H9 (cell line): ENCODE measurements around the gene TADA1. TPM values are rescaled to one million over a fixed set of nuclear protein-coding genes. Genes with fewer than 3 reads are reported as not detected.
A peak's percentile ranks its signal among the peaks of the same experiment; 100 is the strongest.

Experiments used
- DNase-seq: peaks from one replicate; pipeline ENCODE4 v3.0.0-alpha.2; 2017
- H2AFZ ChIP-seq: one replicate; pipeline ENCODE4 v1.6.1; 2013; ENCODE audit warnings: mild to moderate bottlenecking, low read length, control low read depth, moderate library complexity
- H2AK5ac ChIP-seq: 2 replicates; pipeline ENCODE4 v1.6.1; 2013; ENCODE audit warnings: low read length, control low read depth, mixed read lengths; ENCODE audit not compliant: insufficient read length
- H2BK120ac ChIP-seq: one replicate; pipeline ENCODE4 v1.6.1; 2013; ENCODE audit warnings: low read depth, mild to moderate bottlenecking, low read length, control low read depth, inconsistent platforms; ENCODE audit not compliant: poor library complexity, severe bottlenecking
- H2BK12ac ChIP-seq: 2 replicates; pipeline ENCODE4 v1.6.1; 2013; ENCODE audit warnings: low read length, control low read depth, mixed read lengths, low read depth; ENCODE audit not compliant: insufficient read length
- H2BK15ac ChIP-seq: 2 replicates; pipeline ENCODE4 v1.6.1; 2013; ENCODE audit warnings: low read depth, low read length, control low read depth
- H2BK20ac ChIP-seq: one replicate; pipeline ENCODE4 v1.6.1; 2013; ENCODE audit warnings: low read depth, mild to moderate bottlenecking, low read length, control low read depth, inconsistent platforms; ENCODE audit not compliant: poor library complexity, severe bottlenecking
- H2BK5ac ChIP-seq: 2 replicates; pipeline ENCODE4 v1.6.1; 2013; ENCODE audit warnings: low read length, control low read depth, mixed read lengths; ENCODE audit not compliant: insufficient read length
- H3K14ac ChIP-seq: 2 replicates; pipeline ENCODE4 v1.6.1; 2013; ENCODE audit warnings: low read length, control low read depth; ENCODE audit not compliant: insufficient read depth
- H3K18ac ChIP-seq: 2 replicates; pipeline ENCODE4 v1.6.1; 2013; ENCODE audit warnings: low read depth, mild to moderate bottlenecking, mixed read lengths, low read length, control low read depth; ENCODE audit not compliant: insufficient read length
- H3K23ac ChIP-seq: 2 replicates; pipeline ENCODE4 v1.6.1; 2013; ENCODE audit warnings: low read length, control low read depth, mixed read lengths, low read depth; ENCODE audit not compliant: insufficient read length
- H3K23me2 ChIP-seq: 2 replicates; pipeline ENCODE4 v1.6.1; 2013; ENCODE audit warnings: low read depth, mild to moderate bottlenecking, mixed read lengths, low read length, control low read depth; ENCODE audit not compliant: insufficient read length, poor library complexity, severe bottlenecking
- H3K27ac ChIP-seq: 2 replicates; pipeline ENCODE4 v1.5.1; 2013; ENCODE audit warnings: low read length, control low read depth, mixed read lengths, low read depth; ENCODE audit not compliant: insufficient read length
- H3K27me3 ChIP-seq: 2 replicates; pipeline ENCODE4 v1.6.1; 2013; ENCODE audit warnings: low read length, control low read depth, inconsistent platforms; ENCODE audit not compliant: insufficient read depth
- H3K4ac ChIP-seq: 2 replicates; pipeline ENCODE4 v1.6.1; 2013; ENCODE audit warnings: low read depth, mild to moderate bottlenecking, control low read depth, inconsistent platforms, low read length, moderate library complexity
- H3K4me1 ChIP-seq: 2 replicates; pipeline ENCODE4 v1.6.1; 2013; ENCODE audit warnings: low read length, control low read depth, inconsistent platforms; ENCODE audit not compliant: insufficient read depth
- H3K4me2 ChIP-seq: 2 replicates; pipeline ENCODE4 v1.6.1; 2013; ENCODE audit warnings: low read length, control low read depth, mixed read lengths; ENCODE audit not compliant: insufficient read length, insufficient read depth
- H3K56ac ChIP-seq: 2 replicates; pipeline ENCODE4 v1.6.1; 2013; ENCODE audit warnings: low read depth, mild to moderate bottlenecking, mixed read lengths, low read length, control low read depth; ENCODE audit not compliant: insufficient read length
- H3K79me1 ChIP-seq: 2 replicates; pipeline ENCODE4 v1.6.1; 2013; ENCODE audit warnings: low read depth, mild to moderate bottlenecking, moderate library complexity, low read length, control low read depth, inconsistent platforms; ENCODE audit not compliant: insufficient read depth, poor library complexity, severe bottlenecking
- H3K79me2 ChIP-seq: 2 replicates; pipeline ENCODE4 v1.6.1; 2013; ENCODE audit warnings: low read length, control low read depth, inconsistent platforms; ENCODE audit not compliant: insufficient read depth
- H3K9ac ChIP-seq: 2 replicates; pipeline ENCODE4 v1.6.1; 2013; ENCODE audit warnings: low read length, control low read depth, mixed read lengths; ENCODE audit not compliant: insufficient read length; ENCODE audit errors: extremely low read depth
- H3K9me3 ChIP-seq: one replicate; pipeline ENCODE4 v1.6.1; 2013; ENCODE audit warnings: low read depth, low read length, inconsistent platforms; ENCODE audit not compliant: control insufficient read depth
- H3T11ph ChIP-seq: one replicate; pipeline ENCODE4 v1.6.1; 2013; ENCODE audit warnings: mild to moderate bottlenecking, low read length, control low read depth, inconsistent platforms
- H4K20me1 ChIP-seq: one replicate; pipeline ENCODE4 v1.6.1; 2013; ENCODE audit not compliant: control insufficient read depth, insufficient read length, insufficient read depth
- H4K5ac ChIP-seq: 2 replicates; pipeline ENCODE4 v1.6.1; 2013; ENCODE audit warnings: low read depth, mild to moderate bottlenecking, mixed read lengths, low read length, control low read depth; ENCODE audit not compliant: insufficient read length
- H4K8ac ChIP-seq: replicated peaks from 2 replicates; pipeline ENCODE4 v1.6.1; 2013; ENCODE audit warnings: low read length, control low read depth, mixed read lengths, low read depth; ENCODE audit not compliant: insufficient read length
- H4K91ac ChIP-seq: 2 replicates; pipeline ENCODE4 v1.6.1; 2013; ENCODE audit warnings: low read depth, mild to moderate bottlenecking, moderate library complexity, mixed read lengths, low read length, control low read depth; ENCODE audit not compliant: insufficient read length
- H3K27ac Mint-ChIP-seq, 3 experiments: 2 replicates in 2 of 3; 3 replicates in 1 of 3; pipeline ENCODE4 v1.8.0; 2020 to 2021; ENCODE audit warnings: mixed read lengths in 3 of 3, mild to moderate bottlenecking in 1 of 3, moderate library complexity in 1 of 3
- H3K27me3 Mint-ChIP-seq: 2 replicates; pipeline ENCODE4 v1.8.0; 2021; ENCODE audit warnings: low read depth, mild to moderate bottlenecking, moderate library complexity, mixed read lengths
- H3K36me3 Mint-ChIP-seq, 3 experiments: 2 replicates in 2 of 3; 3 replicates in 1 of 3; pipeline ENCODE4 v1.8.0; 2020 to 2021; ENCODE audit warnings: low read depth in 3 of 3, mixed read lengths in 3 of 3; ENCODE audit not compliant: insufficient read depth in 1 of 3
- H3K4me1 Mint-ChIP-seq, 2 experiments: 2 replicates each; pipeline ENCODE4 v1.8.0; 2020; ENCODE audit warnings: mixed read lengths in 2 of 2
- H3K4me3 Mint-ChIP-seq, 2 experiments: 2 replicates in 1 of 2; 3 replicates in 1 of 2; pipeline ENCODE4 v1.8.0; 2020 to 2021; ENCODE audit warnings: mild to moderate bottlenecking in 2 of 2, mixed read lengths in 2 of 2, moderate library complexity in 1 of 2
- H3K9me3 Mint-ChIP-seq, 2 experiments: 2 replicates in 1 of 2; 3 replicates in 1 of 2; pipeline ENCODE4 v1.8.0; 2020; ENCODE audit warnings: mild to moderate bottlenecking in 2 of 2, mixed read lengths in 2 of 2, moderate library complexity in 1 of 2
- CTCF ChIP-seq: fragments of 200-600 bp; sonication (generic); conservative IDR thresholded peaks from 3 replicates; pipeline ENCODE4 v1.8.0; 2021; ENCODE audit warnings: antibody characterized with exemption, mild to moderate bottlenecking
- WGBS: extraction: QIAGEN DNeasy Blood & Tissue Kit; methylation state at CpG from one replicate; pipeline ENCODE4 v1.1.7; 2013; ENCODE audit warnings: missing lambda C conversion rate, low lambda C conversion rate, mixed read lengths; ENCODE audit not compliant: insufficient read length; ENCODE audit errors: extremely low coverage; 5-methylcytosine and 5-hydroxymethylcytosine counted together
- total RNA-seq: library from RNA; stranded (reverse); gene quantifications from 2 replicates; pipeline ENCODE4 v1.2.1, GENCODE V29; 2021

The TADA1 gene
- total RNA-seq, 1 experiment from 2014 or later: 20.7 TPM

GRCh38 chr1:166839600-166840308, 36.3 kb downstream of the TADA1 start:
- Mint-ChIP-seq H3K27me3 (peaks cover 4% of the 10 kb centered on the region), H3K36me3 (peaks cover 35 to 46% (median 45%) of the 10 kb centered on the region in 3 experiments), H3K9me3 (no peaks in the 10 kb centered on the region), H3K4me3 (peak overlapping the region; percentile 84 to 90), H3K4me1 (peaks cover 17 to 22% of the 10 kb centered on the region in 2 experiments), H3K27ac (peak overlapping the region; percentile 62 to 80 (median 78); a peak in 5 of 7 replicates)
- H3K79me1 ChIP-seq: no peaks in the 10 kb centered on the region
- H3K4me2 ChIP-seq: peak overlapping the region; percentile 88
- H2BK5ac ChIP-seq: no peak overlapping the region
- no peak overlapping the region for H4K5ac ChIP-seq
- H3T11ph ChIP-seq: no peak overlapping the region
- no CpG with 5 or more reads among the region's 82 CpGs for WGBS
- no peak overlapping the region for H4K91ac ChIP-seq
- no peak overlapping the region for H2BK120ac ChIP-seq
- H3K79me2 ChIP-seq: peaks cover 5% of the 10 kb centered on the region; the same call in 1 of the 2 replicates
- no peak overlapping the region for H2AK5ac ChIP-seq
- H4K8ac ChIP-seq: no peak overlapping the region
- no peak overlapping the region for H3K27ac ChIP-seq
- H3K9me3 ChIP-seq: no peaks in the 10 kb centered on the region
- H3K4ac ChIP-seq: no peak overlapping the region
- no peak overlapping the region for H3K18ac ChIP-seq
- DNase-seq: peak; percentile 66
- H3K27me3 ChIP-seq: no peaks in the 10 kb centered on the region
- peak overlapping the region; percentile 89; the same call in 1 of the 2 replicates for H3K14ac ChIP-seq
- peaks cover 5% of the 10 kb centered on the region; the same call in 1 of the 2 replicates for H3K4me1 ChIP-seq
- H3K56ac ChIP-seq: no peak overlapping the region
- H2BK15ac ChIP-seq: no peak overlapping the region
- no peak overlapping the region for H2BK20ac ChIP-seq
- no peak overlapping the region for H2AFZ ChIP-seq
- no peaks in the 10 kb centered on the region for H4K20me1 ChIP-seq
- H3K23me2 ChIP-seq: peaks cover 4% of the 10 kb centered on the region
- H3K9ac ChIP-seq: peak overlapping the region; percentile 76
- peak; percentile 50 for TF ChIP-seq CTCF
- no peak overlapping the region for H3K23ac ChIP-seq
- no peak overlapping the region for H2BK12ac ChIP-seq
